ENCODE results near the gene TMEM132D. TPM values are rescaled to one million over a fixed set of nuclear protein-coding genes. Genes with fewer than 3 reads are reported as not detected.

TMEM132D gene
- total and polyA plus RNA-seq, 4 donors, result 0.01 to 0.14 (median 0.08) TPM

- TF ChIP-seq RXRA (IDR thresholded peaks at IDR 0.05) (no peak), SP1 (IDR thresholded peaks at IDR 0.05) (no peak), JUND (IDR thresholded peaks at IDR 0.05) (no peak), EGR1 (IDR thresholded peaks at IDR 0.05; ENCODE audit: low read depth in 2 of 2) (no peak), RAD21 (IDR thresholded peaks at IDR 0.05) (no peak), YY1 (IDR thresholded peaks at IDR 0.05) (no peak), HNF4G (IDR thresholded peaks at IDR 0.05) (no peak)
- Histone ChIP-seq H3K36me3 (ENCODE audit: control insufficient read depth in 4 of 4, insufficient read depth in 3 of 4, low read depth in 1 of 4, low read length in 3 of 4) (no peaks in the 10 kb centered on the region), H3K4me3 (ENCODE audit: low read depth in 1 of 3, low read length in 3 of 3) (no peak overlapping the region), H3K27ac (ENCODE audit: low read depth in 1 of 2, low read length in 2 of 2) (no peak overlapping the region), H3K9me3 (ENCODE audit: control insufficient read depth in 4 of 4, low read length in 3 of 4) (no peaks in the 10 kb centered on the region), H3K9ac (ENCODE audit: low read depth in 1 of 2, low read length in 2 of 2) (no peak overlapping the region), H3K27me3 (ENCODE audit: control insufficient read depth in 4 of 4, insufficient read depth in 4 of 4, low read length in 3 of 4) (no peaks in the 10 kb centered on the region), H3K4me1 (ENCODE audit: control insufficient read depth in 4 of 4, insufficient read depth in 4 of 4, low read length in 3 of 4) (no peaks in the 10 kb centered on the region)
- WGBS, result 62% methylated on average over 6 of the region's 6 CpGs
- no peak for DNase-seq (ENCODE audit: low spot score)
Measured at GRCh38 chr12:129670256-129670920, 233.4 kb downstream of the TMEM132D start.

- TF ChIP-seq RXRA (IDR thresholded peaks at IDR 0.05) (no peak), ATF3 (IDR thresholded peaks at IDR 0.05) (no peak), ZBTB33 (IDR thresholded peaks at IDR 0.05) (no peak), YY1 (IDR thresholded peaks at IDR 0.05) (no peak), SP1 (IDR thresholded peaks at IDR 0.05) (no peak), MAX (IDR thresholded peaks at IDR 0.05) (no peak), FOXA1 (IDR thresholded peaks at IDR 0.05) (no peak), EGR1 (IDR thresholded peaks at IDR 0.05; ENCODE audit: low read depth in 2 of 2) (no peak), HNF4G (IDR thresholded peaks at IDR 0.05) (no peak), NR2F2 (IDR thresholded peaks at IDR 0.05) (no peak)
- no peaks in the 10 kb centered on the region for H3K27me3 ChIP-seq (ENCODE audit: control insufficient read depth in 4 of 4, insufficient read depth in 4 of 4, low read length in 3 of 4)
- no peaks in the 10 kb centered on the region for H3K36me3 ChIP-seq (ENCODE audit: control insufficient read depth in 4 of 4, insufficient read depth in 3 of 4, low read depth in 1 of 4, low read length in 3 of 4)
- 82% methylated on average over 6 of the region's 6 CpGs for WGBS
- H3K4me1 ChIP-seq (ENCODE audit: control insufficient read depth in 4 of 4, insufficient read depth in 4 of 4, low read length in 3 of 4), result no peaks in the 10 kb centered on the region
- H3K4me3 ChIP-seq (ENCODE audit: low read depth in 1 of 3, low read length in 3 of 3), result no peak overlapping the region
- no peak overlapping the region for H3K27ac ChIP-seq (ENCODE audit: low read depth in 1 of 2, low read length in 2 of 2)
- H3K9ac ChIP-seq (ENCODE audit: low read depth in 1 of 2, low read length in 2 of 2), result no peak overlapping the region
- DNase-seq (ENCODE audit: low spot score), result no peak
- peaks cover 0 to 2% (median 0%) of the 10 kb centered on the region in 4 donors for H3K9me3 ChIP-seq (ENCODE audit: control insufficient read depth in 4 of 4, low read length in 3 of 4)
Measured at GRCh38 chr12:129665414-129665813, 238.4 kb downstream of the TMEM132D start.

GRCh38 chr12:129662234-129662633 is 241.6 kb downstream of the TMEM132D start:
- Histone ChIP-seq H3K27me3 (ENCODE audit: control insufficient read depth in 4 of 4, insufficient read depth in 4 of 4, low read length in 3 of 4) (no peaks in the 10 kb centered on the region), H3K27ac (ENCODE audit: low read depth in 1 of 2, low read length in 2 of 2) (no peak overlapping the region), H3K4me1 (ENCODE audit: control insufficient read depth in 4 of 4, insufficient read depth in 4 of 4, low read length in 3 of 4) (no peaks in the 10 kb centered on the region), H3K4me3 (ENCODE audit: low read depth in 1 of 3, low read length in 3 of 3) (no peak overlapping the region), H3K9me3 (ENCODE audit: control insufficient read depth in 4 of 4, low read length in 3 of 4) (peaks cover 0 to 2% (median 0%) of the 10 kb centered on the region in 4 donors), H3K9ac (ENCODE audit: low read depth in 1 of 2, low read length in 2 of 2) (no peak overlapping the region), H3K36me3 (ENCODE audit: control insufficient read depth in 4 of 4, insufficient read depth in 3 of 4, low read depth in 1 of 4, low read length in 3 of 4) (no peaks in the 10 kb centered on the region)
- no peak for DNase-seq (ENCODE audit: low spot score)
- TF ChIP-seq GABPA (IDR thresholded peaks at IDR 0.05 in 1 of 2, conservative IDR thresholded peaks at IDR 0.05 in 1 of 2) (no peak), ATF3 (IDR thresholded peaks at IDR 0.05) (no peak)
- WGBS, result 82% methylated on average over 9 of the region's 9 CpGs

Data from liver (tissue), 9 donors.